Iris pigment epithelial cell (primary cell): ENCODE measurements around the gene KCTD1.

Experiments used
- DNase-seq: peaks from one replicate; pipeline ENCODE4 v3.0.0-alpha.2; 2011; ENCODE audit warnings: low read depth

Gene KCTD1

GRCh38 chr18:26480897-26481795, 67.2 kb downstream of the KCTD1 start:
- DNase-seq = peak; percentile 96

GRCh38 chr18:26479681-26480079, 68.7 kb downstream of the KCTD1 start:
- DNase-seq = no peak

GRCh38 chr18:26479065-26479680, 69.2 kb downstream of the KCTD1 start:
- DNase-seq = no peak

DNA sequence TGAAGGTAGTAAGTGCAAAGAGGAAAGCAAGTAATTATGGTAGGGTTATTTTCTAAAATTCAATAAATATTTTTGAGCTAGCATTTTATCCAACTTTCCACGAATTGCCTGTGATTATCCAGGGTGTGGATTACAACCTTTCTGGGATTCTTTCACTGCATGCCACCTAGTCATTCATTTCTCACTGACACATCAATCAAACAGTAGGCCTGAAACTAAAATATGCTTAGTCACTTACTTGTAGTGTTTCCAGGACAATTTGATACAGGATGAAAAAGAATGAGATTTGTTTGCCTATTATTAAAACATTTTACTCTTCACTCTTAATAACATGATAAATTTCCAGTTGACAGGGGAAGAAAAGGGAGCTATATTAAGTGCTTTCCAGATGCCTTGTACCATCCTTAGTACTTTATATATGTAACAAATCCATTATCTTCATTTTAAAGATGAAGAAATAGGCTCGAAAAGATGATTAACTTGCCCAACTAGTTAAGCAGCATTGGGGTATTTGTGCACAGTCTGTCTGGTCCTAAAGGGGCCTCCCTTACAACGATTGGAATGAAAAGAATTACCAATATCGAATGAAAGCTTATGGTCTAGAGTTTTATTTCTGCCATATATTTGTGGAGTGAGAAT, 70.4 kb downstream of the KCTD1 start:
- DNase-seq = peak; percentile 34

DNA sequence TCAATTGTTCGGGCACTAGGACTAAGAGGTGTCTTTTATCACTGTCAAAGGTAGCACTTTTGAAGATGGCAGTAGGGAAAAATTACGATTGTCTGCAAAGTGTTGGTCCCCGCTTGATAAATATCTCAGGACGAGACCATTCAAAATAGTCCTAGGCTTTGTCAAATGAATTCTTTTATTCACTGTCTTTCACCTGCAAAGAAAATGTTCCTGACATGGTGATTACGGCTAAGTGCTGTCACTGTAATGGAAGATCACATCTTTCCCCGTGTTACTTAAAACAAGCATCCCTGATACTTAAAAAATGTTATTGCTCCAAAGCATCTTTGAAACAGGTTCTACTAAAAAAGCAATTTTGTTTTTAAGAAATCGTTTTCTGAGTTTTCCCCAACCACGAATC, 71.7 kb downstream of the KCTD1 start:
- DNase-seq = no peak

DNA sequence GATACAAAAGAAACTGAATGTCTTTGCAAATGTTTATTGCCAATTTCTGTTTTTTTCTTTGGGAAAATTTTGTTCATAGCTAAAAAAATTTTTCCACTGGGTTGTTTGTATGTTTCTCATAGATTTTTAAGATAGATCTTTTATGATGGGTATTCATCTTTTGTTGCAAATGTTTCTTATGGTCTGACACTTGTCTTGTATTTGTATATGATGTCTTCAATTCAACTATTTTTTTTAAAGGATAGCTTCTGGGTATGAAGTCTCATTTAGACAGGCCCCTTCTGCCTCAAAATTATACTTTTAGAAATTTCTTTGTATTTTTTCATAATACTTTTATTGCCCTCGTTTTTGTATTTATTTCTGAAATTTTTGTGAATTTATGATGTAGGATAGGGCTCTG, 73.8 kb downstream of the KCTD1 start:
- DNase-seq = no peak

GRCh38 chr18:26473672-26474071, 74.7 kb downstream of the KCTD1 start:
- DNase-seq = no peak

- DNase-seq = no peak
Measured at GRCh38 chr18:26471826-26472225, 76.5 kb downstream of the KCTD1 start.

DNA sequence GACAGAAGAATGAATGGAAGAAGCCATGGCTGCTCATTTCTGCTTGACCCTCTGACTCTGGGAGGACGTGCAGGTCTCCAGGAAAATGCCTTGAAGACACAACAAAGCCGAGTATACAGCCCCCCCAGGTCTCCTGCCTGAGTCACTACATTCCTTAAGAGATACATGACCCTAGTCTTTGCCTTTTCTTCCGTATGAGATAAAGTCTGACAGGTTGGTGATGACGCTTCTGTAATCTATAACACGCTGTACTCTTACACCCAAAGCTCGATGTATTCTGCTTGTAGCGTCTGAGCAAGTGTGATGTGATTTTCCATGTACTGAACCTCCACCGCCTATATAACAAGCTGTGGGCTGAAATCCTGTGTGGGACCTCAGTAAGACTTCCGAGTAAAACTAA, 77.3 kb downstream of the KCTD1 start:
- DNase-seq = peak; percentile 82

- no peak for DNase-seq
Measured at GRCh38 chr18:26470011-26470637, 78.2 kb downstream of the KCTD1 start.

DNA sequence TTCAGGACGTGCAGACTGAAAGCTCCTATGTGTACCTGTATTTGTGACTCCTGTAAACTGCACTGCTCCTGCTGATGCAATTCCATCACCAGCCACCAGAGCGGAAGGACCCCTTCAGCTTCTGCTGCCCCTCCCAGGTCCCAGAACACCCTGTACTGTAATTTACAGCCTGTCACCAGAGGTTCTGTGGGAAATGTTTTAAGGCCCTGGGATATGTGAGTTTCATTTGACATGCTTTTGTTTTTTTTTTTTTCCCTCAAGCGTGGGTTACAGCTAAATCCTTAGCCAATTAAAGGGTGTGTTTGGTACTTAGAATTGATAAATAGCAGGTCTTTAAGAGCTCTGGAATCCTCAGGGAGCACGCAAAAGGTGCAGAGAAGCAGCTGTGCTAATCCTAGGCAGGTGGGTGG, 79.4 kb downstream of the KCTD1 start:
- DNase-seq = no peak

GRCh38 chr18:26466026-26466425, 82.3 kb downstream of the KCTD1 start:
- DNase-seq = no peak

DNA sequence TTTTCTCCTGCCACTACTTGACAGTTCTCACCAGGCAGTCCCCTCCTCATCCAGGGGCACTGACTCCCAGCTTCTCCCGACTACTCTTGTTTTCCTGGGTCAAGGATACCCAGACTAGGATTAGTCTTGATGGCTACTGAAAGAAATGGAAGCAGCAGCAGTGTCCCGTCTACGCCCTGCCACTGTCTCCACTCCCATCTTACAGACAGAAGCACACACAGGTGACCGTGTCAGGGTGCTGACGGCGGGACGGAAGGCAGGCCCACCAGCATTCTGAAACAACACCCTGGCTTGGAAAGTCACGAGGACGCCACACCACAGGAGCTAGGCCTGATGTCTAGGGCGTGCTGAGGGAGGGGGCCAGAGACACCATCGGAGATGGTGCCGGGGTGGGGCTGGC, 82.9 kb downstream of the KCTD1 start:
- no peak for DNase-seq

GRCh38 chr18:26464128-26465011, 84.0 kb downstream of the KCTD1 start:
- no peak for DNase-seq

- no peak for DNase-seq
Measured at GRCh38 chr18:26462355-26462754, 86.0 kb downstream of the KCTD1 start.

- no peak for DNase-seq
Measured at GRCh38 chr18:26461405-26461804, 86.9 kb downstream of the KCTD1 start.

GRCh38 chr18:26460449-26461091, 87.8 kb downstream of the KCTD1 start:
- DNase-seq = peak; percentile 62

- no peak for DNase-seq
Measured at GRCh38 chr18:26459884-26460283, 88.5 kb downstream of the KCTD1 start.

DNA sequence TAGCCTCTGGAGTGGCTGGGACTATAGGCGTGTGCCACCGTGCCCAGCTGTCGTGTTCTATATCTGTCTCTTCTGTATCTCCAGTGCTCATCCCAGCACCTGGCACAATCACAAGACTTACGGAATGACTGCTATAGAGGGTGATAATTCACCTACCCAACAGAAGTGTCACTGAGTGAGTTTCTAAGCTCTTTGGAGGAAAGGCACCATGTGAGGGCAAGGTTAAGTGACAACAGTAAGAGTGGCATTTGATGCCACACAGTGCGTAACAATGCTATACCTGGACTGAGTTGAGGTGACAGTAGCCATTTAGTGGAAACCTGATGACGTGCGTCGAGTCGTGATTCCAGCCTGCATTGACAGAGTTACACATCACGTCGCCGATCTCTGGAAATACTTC, 89.0 kb downstream of the KCTD1 start:
- DNase-seq = no peak

DNA sequence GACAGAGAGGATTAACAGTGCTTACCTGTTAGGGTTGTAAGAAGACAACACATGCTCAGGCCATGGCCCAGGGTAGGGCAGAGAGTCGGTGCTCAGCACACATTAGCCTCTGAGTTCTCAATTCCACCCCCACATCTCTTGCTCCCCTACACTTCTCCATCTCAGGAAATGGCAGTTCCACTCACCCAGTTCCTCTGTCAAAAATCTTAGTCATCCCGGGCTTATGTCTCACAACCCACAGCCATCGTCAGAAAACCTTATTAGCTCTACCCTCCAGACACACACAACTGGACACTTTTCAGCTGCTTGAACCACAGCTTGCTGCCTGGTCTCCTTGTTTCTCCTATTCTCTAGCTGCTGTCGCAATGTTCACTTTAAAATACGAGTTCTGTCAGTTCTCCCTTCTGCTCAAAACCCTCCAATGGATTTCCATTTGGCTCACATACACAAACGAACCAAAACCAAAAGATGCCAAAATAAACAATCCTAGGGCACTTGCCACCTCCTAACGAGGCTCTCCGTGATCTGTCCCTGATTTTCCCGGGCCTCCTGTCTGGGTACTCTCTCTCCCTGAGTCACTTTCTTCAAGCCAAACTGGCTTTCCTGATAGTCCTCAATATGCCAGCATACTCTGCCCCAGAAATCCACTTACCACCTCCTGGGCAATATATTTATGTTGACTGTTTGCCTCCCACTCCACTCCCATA, 89.7 kb downstream of the KCTD1 start:
- peak; percentile 76 for DNase-seq
